ENCODE data around the gene ARID4A. TPM values are rescaled to one million over a fixed set of nuclear protein-coding genes. Genes with fewer than 3 reads are reported as not detected.

The ARID4A gene
- polyA plus RNA-seq, 3 donors, result 6.5 to 13.2 (median 10.5) TPM

- H3K27me3 ChIP-seq (ENCODE audit: control insufficient read depth in 2 of 2, insufficient read depth in 2 of 2, low read length in 2 of 2), result no peaks in the 10 kb centered on the region
- no peaks in the 10 kb centered on the region for H3K9me3 Mint-ChIP-seq
- peaks cover 56 to 87% of the 10 kb centered on the region in 2 donors for H3K36me3 Mint-ChIP-seq
- H4K20me1 ChIP-seq (ENCODE audit: insufficient read depth, low read length), result peaks cover 98% of the 10 kb centered on the region
- no peak overlapping the region for H3K4me3 ChIP-seq (replicated peaks in 1 of 3; ENCODE audit: low read depth in 2 of 3, low read length in 3 of 3)
- H3K79me2 ChIP-seq (ENCODE audit: insufficient read depth, low read length), result peaks cover 100% of the 10 kb centered on the region
- intact Hi-C loops (cut with micrococcal nuclease), result no loop called here
- H3K9me3 ChIP-seq (replicated peaks in 1 of 2; ENCODE audit: control insufficient read depth in 1 of 2, insufficient read depth in 1 of 2, low read length in 2 of 2), result no peaks in the 10 kb centered on the region
- H3K36me3 ChIP-seq (replicated peaks in 1 of 2; ENCODE audit: control insufficient read depth in 1 of 2, insufficient read depth in 2 of 2, low read length in 2 of 2), result peaks cover 70 to 98% of the 10 kb centered on the region in 2 donors
- H3K27ac Mint-ChIP-seq, result peak overlapping the region in 3 of 7 donors; percentile 20 to 84 (median 31)
- H3K27me3 Mint-ChIP-seq (ENCODE audit: low read depth in 3 of 3), result no peaks in the 10 kb centered on the region
- H3K9ac ChIP-seq (ENCODE audit: insufficient read depth, low read length, poor library complexity, severe bottlenecking), result no peak overlapping the region
- no CpG with 5 or more reads among the region's 2 CpGs for WGBS (ENCODE audit: insufficient coverage)
- peak overlapping the region in 1 of 2 donors; percentile 58 for H3K27ac ChIP-seq (ENCODE audit: low read depth in 1 of 2, low read length in 2 of 2)
- no peak for DNase-seq
- H3K4me1 ChIP-seq (ENCODE audit: control insufficient read depth in 1 of 2, insufficient read depth in 2 of 2, low read length in 2 of 2), result peaks cover 3 to 4% of the 10 kb centered on the region in 2 donors
- TF ChIP-seq CTCF (IDR thresholded peaks at IDR 0.05), result no peak
- peaks cover 7% of the 10 kb centered on the region for H3K4me1 Mint-ChIP-seq
- H2AFZ ChIP-seq (ENCODE audit: insufficient read depth, low read depth, low read length, poor library complexity, severe bottlenecking), result no peak overlapping the region
- no peak overlapping the region for H3K4me2 ChIP-seq (replicated peaks; ENCODE audit: extremely low read depth, low read length, poor library complexity, severe bottlenecking)
- H3K4me3 Mint-ChIP-seq, result no peak overlapping the region
These were observed 22.7 kb upstream of the ARID4A start for GRCh38 chr14:58275527-58276190.

DNA sequence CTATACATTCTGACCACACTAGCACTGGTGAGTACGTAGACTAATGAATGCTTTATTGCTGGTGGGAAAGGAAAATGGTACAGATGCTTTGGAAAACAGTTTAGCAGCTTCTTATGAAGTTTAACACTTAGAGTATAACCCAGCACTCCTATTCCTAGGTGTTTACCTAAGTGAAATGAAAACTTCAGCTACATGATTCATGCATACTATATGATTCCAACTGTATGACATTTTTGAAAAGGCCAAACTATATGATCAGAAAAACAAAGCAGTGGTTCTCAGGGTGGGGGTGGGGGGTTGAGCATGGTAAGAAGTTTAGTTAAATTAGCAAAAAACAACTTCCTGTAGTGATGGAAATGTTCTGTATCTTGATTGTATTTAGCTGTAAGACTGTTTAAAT lies 22.1 kb upstream of the ARID4A start:
- H3K27ac ChIP-seq (ENCODE audit: low read depth in 1 of 2, low read length in 2 of 2), result peak overlapping the region in 1 of 2 donors; percentile 58
- no peaks in the 10 kb centered on the region for H3K27me3 ChIP-seq (ENCODE audit: control insufficient read depth in 2 of 2, insufficient read depth in 2 of 2, low read length in 2 of 2)
- no peaks in the 10 kb centered on the region for H3K9me3 ChIP-seq (replicated peaks in 1 of 2; ENCODE audit: control insufficient read depth in 1 of 2, insufficient read depth in 1 of 2, low read length in 2 of 2)
- TF ChIP-seq CTCF (IDR thresholded peaks at IDR 0.05), result no peak
- peaks cover 67 to 93% of the 10 kb centered on the region in 2 donors for H3K36me3 ChIP-seq (replicated peaks in 1 of 2; ENCODE audit: control insufficient read depth in 1 of 2, insufficient read depth in 2 of 2, low read length in 2 of 2)
- H3K9ac ChIP-seq (ENCODE audit: insufficient read depth, low read length, poor library complexity, severe bottlenecking), result no peak overlapping the region
- Mint-ChIP-seq H3K4me1 (peaks cover 12% of the 10 kb centered on the region), H3K27ac (peak overlapping the region in 1 of 7 donors; percentile 84), H3K27me3 (ENCODE audit: low read depth in 3 of 3) (no peaks in the 10 kb centered on the region), H3K4me3 (no peak overlapping the region), H3K9me3 (no peaks in the 10 kb centered on the region), H3K36me3 (peaks cover 54 to 85% of the 10 kb centered on the region in 2 donors)
- peaks cover 98% of the 10 kb centered on the region for H4K20me1 ChIP-seq (ENCODE audit: insufficient read depth, low read length)
- H3K79me2 ChIP-seq (ENCODE audit: insufficient read depth, low read length), result peaks cover 97% of the 10 kb centered on the region
- intact Hi-C loops (cut with micrococcal nuclease), result no loop called here
- no peak overlapping the region for H3K4me2 ChIP-seq (replicated peaks; ENCODE audit: extremely low read depth, low read length, poor library complexity, severe bottlenecking)
- WGBS (ENCODE audit: insufficient coverage), result no CpG with 5 or more reads among the region's 1 CpG
- no peak overlapping the region for H3K4me3 ChIP-seq (replicated peaks in 1 of 3; ENCODE audit: low read depth in 2 of 3, low read length in 3 of 3)
- no peak for DNase-seq
- peaks cover 7 to 9% of the 10 kb centered on the region in 2 donors for H3K4me1 ChIP-seq (ENCODE audit: control insufficient read depth in 1 of 2, insufficient read depth in 2 of 2, low read length in 2 of 2)
- no peak overlapping the region for H2AFZ ChIP-seq (ENCODE audit: insufficient read depth, low read depth, low read length, poor library complexity, severe bottlenecking)

Data from CD14-positive monocyte (primary cell).